GM12878 (cell line): ENCODE measurements around the gene TAMALIN. TPM values are rescaled to one million over a fixed set of nuclear protein-coding genes. Genes with fewer than 3 reads are reported as not detected.

ENCODE experiments used
- ATAC-seq: fragments of 200-7000 bp; cut with Tn5 transposase; 3 replicates; pipeline ENCODE4 v1.9.1; 2020; ENCODE audit warnings: mild to moderate bottlenecking, moderate library complexity
- BruUV-seq: library from RNA; stranded (reverse); fragments of 400-500 nt; replicated peaks from 2 replicates; lab custom pipeline; 2021; lab: Mats Ljungman, UMichigan
- CTCF ChIA-PET: fragments of 300-600 bp; sonication (Branson Sonifier 250); formaldehyde crosslinking; extraction: SDS; loops from one replicate; lab custom pipeline; 2021; ENCODE audit warnings: inconsistent platforms; lab: Yijun Ruan, JAX
- POLR2A ChIA-PET: fragments of 350-600 bp; formaldehyde crosslinking; extraction: SDS; loops from one replicate; lab custom pipeline; 2021; ENCODE audit warnings: inconsistent platforms; lab: Charles Lee
- RAD21 ChIA-PET: fragments of 300-600 bp; sonication (Branson Sonifier 250); formaldehyde crosslinking; loops from one replicate; lab custom pipeline; 2023; ENCODE audit warnings: antibody characterized with exemption; ENCODE audit not compliant: unreplicated experiment; lab: Charles Lee
- SMC1A ChIA-PET: fragments of 300-600 bp; sonication (Branson Sonifier 250); formaldehyde crosslinking; loops from one replicate; lab custom pipeline; 2023; ENCODE audit not compliant: unreplicated experiment, uncharacterized antibody; lab: Charles Lee
- DNase-seq: peaks from one replicate; pipeline ENCODE4 v3.0.0-alpha.2; 2011; ENCODE audit warnings: low read depth, low spot score
- FAIRE-seq: peaks from 3 replicates; lab custom pipeline; 2011; peaks lifted over from hg19 to GRCh38; lab: Jason Lieb, UNC
- H2AFZ ChIP-seq: 2 replicates; pipeline ENCODE4 v1.6.0; 2011; ENCODE audit warnings: low read depth, low read length, control low read depth; ENCODE audit not compliant: control insufficient read depth
- H3K27ac ChIP-seq: 2 replicates; pipeline ENCODE4 v1.5.1; 2011; ENCODE audit warnings: control low read depth; ENCODE audit not compliant: control insufficient read depth, insufficient read depth
- H3K27me3 ChIP-seq, 2 experiments: replicated peaks in 1 of 2; 2 replicates each; pipeline versions ENCODE4 v1.6.0 to v1.6.1; 2011; ENCODE audit warnings: low read length in 1 of 2; ENCODE audit not compliant: control insufficient read depth in 2 of 2, insufficient read depth in 2 of 2
- H3K36me3 ChIP-seq, 2 experiments: 2 replicates each; pipeline ENCODE4 v1.5.1; 2011; ENCODE audit warnings: low read length in 1 of 2; ENCODE audit not compliant: control insufficient read depth in 2 of 2, insufficient read depth in 2 of 2
- H3K4me1 ChIP-seq: 2 replicates; pipeline ENCODE4 v1.6.1; 2011; ENCODE audit warnings: mild to moderate bottlenecking, low read length, moderate library complexity, mixed read lengths; ENCODE audit not compliant: control insufficient read depth, insufficient read depth
- H3K4me2 ChIP-seq: 2 replicates; pipeline ENCODE4 v1.6.0; 2011; ENCODE audit warnings: control low read depth; ENCODE audit not compliant: control insufficient read depth, insufficient read depth
- H3K4me3 ChIP-seq: fragments of 200-600 bp; sonication (generic); 2 replicates; pipeline ENCODE4 v1.5.1; 2016
- H3K79me2 ChIP-seq: 2 replicates; pipeline ENCODE4 v1.6.0; 2011; ENCODE audit warnings: low read length; ENCODE audit not compliant: control insufficient read depth, insufficient read depth
- H3K9ac ChIP-seq: 2 replicates; pipeline ENCODE4 v1.8.0; 2011; ENCODE audit warnings: low read length, control low read depth, mixed read lengths; ENCODE audit not compliant: control insufficient read depth, insufficient read depth
- H3K9me3 ChIP-seq: replicated peaks from 3 replicates; pipeline ENCODE4 v1.5.1; 2011; ENCODE audit warnings: mild to moderate bottlenecking, low read length; ENCODE audit not compliant: control insufficient read depth, insufficient read depth
- H4K20me1 ChIP-seq: 2 replicates; pipeline ENCODE4 v1.6.0; 2011; ENCODE audit not compliant: control insufficient read depth, insufficient read depth
- ESRRA ChIP-seq: IDR thresholded peaks from 2 replicates; pipeline ENCODE4 v1.6.1; 2012; ENCODE audit warnings: mild to moderate bottlenecking, low read length, improper control_type of control experiment
- IKZF1 ChIP-seq: fragments of 450-650 bp; conservative IDR thresholded peaks from 2 replicates; pipeline ENCODE4 v1.6.1; 2017; ENCODE audit warnings: antibody characterized with exemption, mild to moderate bottlenecking
- NFYB ChIP-seq: IDR thresholded peaks from 2 replicates; pipeline ENCODE4 v1.6.1; 2011; ENCODE audit warnings: low read depth, mild to moderate bottlenecking, low read length, improper control_type of control experiment, moderate library complexity; ENCODE audit not compliant: insufficient read depth
- POLR2AphosphoS2 ChIP-seq: IDR thresholded peaks from 2 replicates; pipeline ENCODE4 v1.6.1; 2011; ENCODE audit warnings: low read depth, mild to moderate bottlenecking, low read length, improper control_type of control experiment, moderate library complexity
- RB1 ChIP-seq: fragments of 450-650 bp; formaldehyde crosslinking; IDR thresholded peaks from 2 replicates; pipeline ENCODE4 v1.6.1; 2017; ENCODE audit warnings: mild to moderate bottlenecking, borderline replicate concordance
- SIN3A ChIP-seq: IDR thresholded peaks from 2 replicates; pipeline ENCODE4 v1.6.1; 2012; ENCODE audit warnings: low read depth, low read length, improper control_type of control experiment
- TBL1XR1 ChIP-seq: IDR thresholded peaks from 2 replicates; pipeline ENCODE4 v1.6.1; 2012; ENCODE audit warnings: low read depth, low read length, improper control_type of control experiment
- WGBS: methylation state at CpG from one replicate; pipeline ENCODE4 v1.1.6; 2016; ENCODE audit warnings: low lambda C conversion rate; ENCODE audit not compliant: insufficient replicate concordance, insufficient coverage; ENCODE audit errors: missing lambda C conversion rate; 5-methylcytosine and 5-hydroxymethylcytosine counted together
- in situ Hi-C: fragments of 300-500 bp; cut with MboI; formaldehyde crosslinking; loops from 9 replicates; pipeline ENCODE4 v1.14.3; 2018; ENCODE audit warnings: mixed read lengths
- intact Hi-C: fragments of 100-400 bp; cut with micrococcal nuclease; formaldehyde crosslinking; loops from one replicate; pipeline ENCODE4 v1.14.2; 2022; ENCODE audit not compliant: unreplicated experiment
- polyA plus RNA-seq, 11 experiments: library from polyadenylated mRNA; depleted of rRNA in 4 of 11; unstranded in 6 of 11; stranded (reverse) in 5 of 11; fragments of >200 nt; fragmentation: Nextera tagmentation in 4 of 11; fragmentation: Illumina TruSeq in 1 of 11; extraction: Ambion mirVana in 4 of 11; extraction: Trizol in 1 of 11; gene quantifications; 1 replicate in 1 of 11; 2 replicates in 10 of 11; pipeline versions ENCODE4 v1.2.1 to v1.2.3, GENCODE V29; 2011 to 2016; ENCODE audit warnings: inconsistent platforms in 2 of 11, missing spikeins in 2 of 11, low read depth in 1 of 11
- total RNA-seq, 4 experiments: library from RNA; depleted of rRNA in 3 of 4; stranded (reverse); fragments of >200 nt in 3 of 4; fragmentation: Illumina TruSeq in 1 of 4; extraction: Trizol in 1 of 4; gene quantifications; 2 replicates each; pipeline versions ENCODE4 v1.2.1 to v1.2.3, GENCODE V29; 2013 to 2021
- TF ChIP-seq, protein P1 (sequence below): IDR thresholded peaks from 2 replicates; pipeline ENCODE4 v1.6.1; 2012; ENCODE audit warnings: low read depth, low read length, improper control_type of control experiment
- TF ChIP-seq, protein P2 (sequence below): fragments of 450-650 bp; IDR thresholded peaks from 2 replicates; pipeline ENCODE4 v1.6.1; 2017; ENCODE audit warnings: mild to moderate bottlenecking, moderate library complexity

The TAMALIN gene
- total and polyA plus RNA-seq, 10 of the 15 experiments (the other 5 are each of a cell fraction or from before 2014, with no cell fraction given) = 0.09 to 0.58 (median 0.19) TPM; not detected in 4

DNA sequence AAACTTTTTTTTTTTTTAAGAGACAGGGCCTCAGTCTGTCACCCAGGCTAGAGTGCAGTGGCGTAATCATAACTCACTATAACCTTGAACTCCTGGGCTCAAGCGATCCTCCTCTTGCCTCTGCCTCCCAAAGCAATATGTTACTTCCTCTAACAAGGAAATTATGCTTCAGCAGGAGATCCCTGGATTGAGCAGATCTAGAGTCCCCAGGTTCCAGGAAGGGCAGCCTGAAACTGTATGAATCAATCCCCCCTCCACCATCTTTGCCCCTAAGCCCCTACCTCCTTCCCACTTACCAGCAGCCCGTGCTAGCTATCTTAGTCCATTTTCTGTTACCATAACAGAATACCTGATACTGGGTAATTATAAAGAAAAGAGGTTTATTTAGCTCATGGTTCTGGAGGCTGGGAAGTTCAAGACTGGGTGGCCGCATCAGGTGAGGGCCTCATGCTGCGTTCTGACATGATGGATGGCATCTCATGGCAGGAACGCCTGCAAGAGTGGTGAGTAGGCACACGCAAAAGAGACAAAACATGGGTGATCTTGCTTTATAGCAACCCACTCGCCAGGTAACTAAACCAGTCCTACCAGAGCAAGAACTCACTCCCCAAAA, 5.0 kb downstream of the TAMALIN start:
- Histone ChIP-seq H3K9me3 (no peaks in the 10 kb centered on the region), H3K27me3 (peaks cover 3 to 9% of the 10 kb centered on the region in 2 experiments; a peak in 3 of 4 replicates), H3K4me2 (no peak overlapping the region), H3K4me1 (no peaks in the 10 kb centered on the region), H3K4me3 (no peak overlapping the region), H3K79me2 (no peaks in the 10 kb centered on the region), H4K20me1 (no peaks in the 10 kb centered on the region), H3K36me3 (no peaks in the 10 kb centered on the region), H2AFZ (no peak overlapping the region), H3K27ac (no peak overlapping the region), H3K9ac (no peak overlapping the region)
- RAD21 ChIA-PET = no interaction called here
- 46% methylated on average over 8 of the region's 8 CpGs for WGBS
- TF ChIP-seq, protein P1, sequence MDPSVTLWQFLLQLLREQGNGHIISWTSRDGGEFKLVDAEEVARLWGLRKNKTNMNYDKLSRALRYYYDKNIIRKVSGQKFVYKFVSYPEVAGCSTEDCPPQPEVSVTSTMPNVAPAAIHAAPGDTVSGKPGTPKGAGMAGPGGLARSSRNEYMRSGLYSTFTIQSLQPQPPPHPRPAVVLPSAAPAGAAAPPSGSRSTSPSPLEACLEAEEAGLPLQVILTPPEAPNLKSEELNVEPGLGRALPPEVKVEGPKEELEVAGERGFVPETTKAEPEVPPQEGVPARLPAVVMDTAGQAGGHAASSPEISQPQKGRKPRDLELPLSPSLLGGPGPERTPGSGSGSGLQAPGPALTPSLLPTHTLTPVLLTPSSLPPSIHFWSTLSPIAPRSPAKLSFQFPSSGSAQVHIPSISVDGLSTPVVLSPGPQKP = no peak
- intact Hi-C loops (no loop called here), in situ Hi-C loops (no loop called here)
- SMC1A ChIA-PET = interaction anchor here (2.4 kb wide), 1 partner anchor 10 kb away, joined by 10 read pairs; no protein-coding TSS in a partner anchor
- CTCF ChIA-PET = interaction anchor here (11.3 kb wide), 1 partner anchor 11 kb away, joined by 412 read pairs; no protein-coding TSS in a partner anchor
- no peak for DNase-seq
- POLR2A ChIA-PET = no interaction called here
- FAIRE-seq = no peak
- ATAC-seq = no peak
- no TSS peak for BruUV-seq

DNA sequence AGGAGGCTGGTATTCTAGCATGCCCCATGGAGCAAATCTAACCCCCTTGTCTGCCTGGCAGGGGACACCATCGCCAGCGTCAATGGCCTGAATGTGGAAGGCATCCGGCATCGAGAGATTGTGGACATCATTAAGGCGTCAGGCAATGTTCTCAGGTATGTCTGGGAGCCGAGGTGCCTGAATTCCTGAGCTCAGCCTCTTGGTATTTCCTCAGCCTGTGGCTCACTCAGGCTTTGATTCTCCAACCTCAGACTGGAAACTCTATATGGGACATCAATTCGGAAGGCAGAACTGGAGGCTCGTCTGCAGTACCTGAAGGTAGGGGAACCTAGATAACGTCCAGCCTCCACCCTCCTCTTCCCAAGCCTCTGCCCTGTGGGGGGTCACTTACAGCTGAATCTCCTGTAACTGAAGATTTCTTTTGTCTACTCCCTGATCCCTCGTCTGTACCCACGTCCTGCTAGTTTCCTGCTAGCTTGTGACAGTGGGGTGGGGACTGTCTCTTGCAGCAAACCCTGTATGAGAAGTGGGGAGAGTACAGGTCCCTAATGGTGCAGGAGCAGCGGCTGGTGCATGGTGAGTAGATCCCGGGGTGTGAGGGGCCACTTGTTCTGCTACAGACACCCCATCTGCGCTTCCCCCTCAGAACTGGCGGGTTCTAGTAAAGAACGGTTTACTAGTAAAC, 7.0 kb downstream of the TAMALIN start:
- no peak for DNase-seq
- Histone ChIP-seq H3K79me2 (no peaks in the 10 kb centered on the region), H3K9me3 (no peaks in the 10 kb centered on the region), H3K36me3 (no peaks in the 10 kb centered on the region), H3K4me1 (no peaks in the 10 kb centered on the region), H3K27ac (no peak overlapping the region), H2AFZ (no peak overlapping the region), H4K20me1 (no peaks in the 10 kb centered on the region), H3K9ac (no peak overlapping the region), H3K4me2 (no peak overlapping the region), H3K27me3 (peaks cover 0 to under 1% of the 10 kb centered on the region in 2 experiments; a peak in 1 of 4 replicates), H3K4me3 (no peak overlapping the region)
- ATAC-seq = no peak
- 43% methylated on average over 16 of the region's 16 CpGs for WGBS
- no peak for FAIRE-seq
- BruUV-seq = no TSS peak
- ChIA-PET CTCF (interaction anchor here (1.1 to 1.6 kb wide), 2 partner anchors 9 to 108 kb away, joined by 3 to 7 read pairs; no protein-coding TSS in a partner anchor), POLR2A (no interaction called here), SMC1A (interaction anchor here (0.6 kb wide), 1 partner anchor 881 kb away, joined by 3 read pairs; no protein-coding TSS in a partner anchor), RAD21 (no interaction called here)
- intact Hi-C loops (no loop called here), in situ Hi-C loops (no loop called here)
- no peak for TF ChIP-seq RB1
- no peak for TF ChIP-seq ESRRA
- no peak for TF ChIP-seq SIN3A
- TF ChIP-seq POLR2AphosphoS2 = no peak
- TF ChIP-seq, protein P2, sequence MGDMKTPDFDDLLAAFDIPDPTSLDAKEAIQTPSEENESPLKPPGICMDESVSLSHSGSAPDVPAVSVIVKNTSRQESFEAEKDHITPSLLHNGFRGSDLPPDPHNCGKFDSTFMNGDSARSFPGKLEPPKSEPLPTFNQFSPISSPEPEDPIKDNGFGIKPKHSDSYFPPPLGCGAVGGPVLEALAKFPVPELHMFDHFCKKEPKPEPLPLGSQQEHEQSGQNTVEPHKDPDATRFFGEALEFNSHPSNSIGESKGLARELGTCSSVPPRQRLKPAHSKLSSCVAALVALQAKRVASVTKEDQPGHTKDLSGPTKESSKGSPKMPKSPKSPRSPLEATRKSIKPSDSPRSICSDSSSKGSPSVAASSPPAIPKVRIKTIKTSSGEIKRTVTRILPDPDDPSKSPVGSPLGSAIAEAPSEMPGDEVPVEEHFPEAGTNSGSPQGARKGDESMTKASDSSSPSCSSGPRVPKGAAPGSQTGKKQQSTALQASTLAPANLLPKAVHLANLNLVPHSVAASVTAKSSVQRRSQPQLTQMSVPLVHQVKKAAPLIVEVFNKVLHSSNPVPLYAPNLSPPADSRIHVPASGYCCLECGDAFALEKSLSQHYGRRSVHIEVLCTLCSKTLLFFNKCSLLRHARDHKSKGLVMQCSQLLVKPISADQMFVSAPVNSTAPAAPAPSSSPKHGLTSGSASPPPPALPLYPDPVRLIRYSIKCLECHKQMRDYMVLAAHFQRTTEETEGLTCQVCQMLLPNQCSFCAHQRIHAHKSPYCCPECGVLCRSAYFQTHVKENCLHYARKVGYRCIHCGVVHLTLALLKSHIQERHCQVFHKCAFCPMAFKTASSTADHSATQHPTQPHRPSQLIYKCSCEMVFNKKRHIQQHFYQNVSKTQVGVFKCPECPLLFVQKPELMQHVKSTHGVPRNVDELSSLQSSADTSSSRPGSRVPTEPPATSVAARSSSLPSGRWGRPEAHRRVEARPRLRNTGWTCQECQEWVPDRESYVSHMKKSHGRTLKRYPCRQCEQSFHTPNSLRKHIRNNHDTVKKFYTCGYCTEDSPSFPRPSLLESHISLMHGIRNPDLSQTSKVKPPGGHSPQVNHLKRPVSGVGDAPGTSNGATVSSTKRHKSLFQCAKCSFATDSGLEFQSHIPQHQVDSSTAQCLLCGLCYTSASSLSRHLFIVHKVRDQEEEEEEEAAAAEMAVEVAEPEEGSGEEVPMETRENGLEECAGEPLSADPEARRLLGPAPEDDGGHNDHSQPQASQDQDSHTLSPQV = no peak
- no peak for TF ChIP-seq IKZF1
- no peak for TF ChIP-seq TBL1XR1
- no peak for TF ChIP-seq NFYB
